Measurements from ENCODE around the gene MAEA. TPM values are rescaled to one million over a fixed set of nuclear protein-coding genes. Genes with fewer than 3 reads are reported as not detected.

The MAEA gene
- total RNA-seq, 4 donors from 2014 or later = 47.2 to 62.1 (median 53.9) TPM

DNA sequence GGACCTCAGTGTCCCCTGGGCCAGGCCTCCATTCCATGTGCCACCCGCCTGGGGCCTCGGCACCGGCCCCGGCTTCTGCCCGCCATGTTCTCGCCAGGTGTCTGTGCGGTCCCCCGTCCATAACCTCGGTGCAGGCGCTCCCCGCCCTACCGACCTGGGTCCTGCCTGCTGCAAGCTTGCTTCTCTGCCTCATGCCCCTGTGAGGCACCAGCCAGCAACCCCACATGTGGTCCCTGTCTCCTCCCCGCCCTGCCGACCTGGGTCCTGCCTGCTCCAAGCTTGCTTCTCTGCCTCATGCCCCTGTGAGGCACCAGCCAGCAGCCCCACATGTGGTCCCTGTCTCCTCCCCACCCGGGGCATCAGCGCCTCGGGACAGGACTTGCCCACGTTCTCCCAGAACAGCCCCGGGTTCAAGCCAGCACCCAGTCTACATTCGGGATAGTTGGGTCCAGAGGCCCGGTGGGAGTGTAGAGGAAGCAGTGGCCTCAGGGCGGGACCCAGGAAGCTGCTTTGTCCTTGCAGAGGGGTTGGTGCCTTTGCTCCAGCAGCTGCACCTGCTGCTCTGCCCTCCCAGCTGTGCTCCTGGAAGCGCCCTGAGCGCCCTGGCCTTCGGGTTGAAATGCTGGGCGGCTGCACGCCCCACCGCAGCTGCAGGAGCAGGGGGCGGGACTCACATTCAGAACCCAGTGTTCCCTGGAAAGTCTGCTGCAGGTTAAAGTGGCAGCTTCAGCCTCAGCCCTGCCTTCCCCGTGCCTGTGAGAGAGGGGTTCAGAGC is 37.2 kb downstream of the MAEA start:
- H3K9me3 ChIP-seq = no peaks in the 10 kb centered on the region
- H3K27ac ChIP-seq = no peak overlapping the region
- no peak overlapping the region for H3K4me3 ChIP-seq
- no peaks in the 10 kb centered on the region for H3K27me3 ChIP-seq
- 80 to 100% methylated on average over 1 to 3 of the region's 30 CpGs for WGBS, 2 donors (ENCODE audit: low coverage in 1 of 2)
- peaks cover 0 to 8% (median 0%) of the 10 kb centered on the region in 3 donors for H3K4me1 ChIP-seq
- peaks cover 0 to 95% of the 10 kb centered on the region in 2 donors for H3K36me3 ChIP-seq
- ATAC-seq = no peak
- no peak for TF ChIP-seq EP300 (IDR thresholded peaks at IDR 0.05)
- no peak for TF ChIP-seq POLR2AphosphoS5 (IDR thresholded peaks at IDR 0.05)
- TF ChIP-seq POLR2A (IDR thresholded peaks at IDR 0.05) = no peak
- TF ChIP-seq, protein P1, sequence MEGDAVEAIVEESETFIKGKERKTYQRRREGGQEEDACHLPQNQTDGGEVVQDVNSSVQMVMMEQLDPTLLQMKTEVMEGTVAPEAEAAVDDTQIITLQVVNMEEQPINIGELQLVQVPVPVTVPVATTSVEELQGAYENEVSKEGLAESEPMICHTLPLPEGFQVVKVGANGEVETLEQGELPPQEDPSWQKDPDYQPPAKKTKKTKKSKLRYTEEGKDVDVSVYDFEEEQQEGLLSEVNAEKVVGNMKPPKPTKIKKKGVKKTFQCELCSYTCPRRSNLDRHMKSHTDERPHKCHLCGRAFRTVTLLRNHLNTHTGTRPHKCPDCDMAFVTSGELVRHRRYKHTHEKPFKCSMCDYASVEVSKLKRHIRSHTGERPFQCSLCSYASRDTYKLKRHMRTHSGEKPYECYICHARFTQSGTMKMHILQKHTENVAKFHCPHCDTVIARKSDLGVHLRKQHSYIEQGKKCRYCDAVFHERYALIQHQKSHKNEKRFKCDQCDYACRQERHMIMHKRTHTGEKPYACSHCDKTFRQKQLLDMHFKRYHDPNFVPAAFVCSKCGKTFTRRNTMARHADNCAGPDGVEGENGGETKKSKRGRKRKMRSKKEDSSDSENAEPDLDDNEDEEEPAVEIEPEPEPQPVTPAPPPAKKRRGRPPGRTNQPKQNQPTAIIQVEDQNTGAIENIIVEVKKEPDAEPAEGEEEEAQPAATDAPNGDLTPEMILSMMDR (IDR thresholded peaks at IDR 0.05) = no peak

DNA sequence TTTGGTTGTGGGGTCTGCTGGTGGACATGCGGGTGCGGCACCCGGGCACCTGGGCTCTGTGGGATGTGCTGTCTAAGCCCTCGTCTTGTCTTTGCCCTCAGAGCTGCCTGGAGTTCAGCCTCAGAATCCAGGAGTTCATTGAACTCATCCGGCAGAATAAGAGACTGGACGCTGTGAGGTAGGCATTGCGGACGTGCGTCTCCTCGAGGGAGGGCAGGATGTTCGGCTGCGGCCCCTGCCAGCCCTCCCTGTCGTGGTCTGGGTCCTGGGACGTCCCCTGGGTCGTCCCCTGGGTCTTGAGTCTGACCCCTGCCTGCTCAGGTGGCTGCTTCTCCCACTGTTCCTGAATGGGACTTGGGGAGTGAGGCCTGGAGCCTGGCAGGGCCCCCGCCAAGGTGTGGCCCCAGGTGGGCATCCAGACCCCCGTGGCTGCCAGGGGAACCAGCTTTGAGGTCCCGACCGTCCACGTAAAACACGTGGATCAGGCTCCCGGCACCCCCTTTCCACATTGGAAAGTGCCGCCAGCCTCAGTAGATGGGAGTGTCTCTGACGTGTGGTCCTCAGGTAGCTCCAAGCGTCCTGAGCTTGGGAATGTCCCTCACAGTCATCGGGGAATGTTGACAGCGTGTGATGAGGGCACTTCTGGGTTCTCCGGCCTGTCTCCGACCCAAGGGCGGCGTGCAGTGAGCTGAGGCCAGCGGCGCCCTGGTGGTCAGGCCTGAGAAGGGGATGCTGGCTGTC is 38.0 kb downstream of the MAEA start:
- H3K27me3 ChIP-seq = no peaks in the 10 kb centered on the region
- 90% methylated on average over 7 of the region's 33 CpGs; no CpG with 5 or more reads in 1 of the 2 donors for WGBS, 2 donors (ENCODE audit: low coverage in 1 of 2)

DNA sequence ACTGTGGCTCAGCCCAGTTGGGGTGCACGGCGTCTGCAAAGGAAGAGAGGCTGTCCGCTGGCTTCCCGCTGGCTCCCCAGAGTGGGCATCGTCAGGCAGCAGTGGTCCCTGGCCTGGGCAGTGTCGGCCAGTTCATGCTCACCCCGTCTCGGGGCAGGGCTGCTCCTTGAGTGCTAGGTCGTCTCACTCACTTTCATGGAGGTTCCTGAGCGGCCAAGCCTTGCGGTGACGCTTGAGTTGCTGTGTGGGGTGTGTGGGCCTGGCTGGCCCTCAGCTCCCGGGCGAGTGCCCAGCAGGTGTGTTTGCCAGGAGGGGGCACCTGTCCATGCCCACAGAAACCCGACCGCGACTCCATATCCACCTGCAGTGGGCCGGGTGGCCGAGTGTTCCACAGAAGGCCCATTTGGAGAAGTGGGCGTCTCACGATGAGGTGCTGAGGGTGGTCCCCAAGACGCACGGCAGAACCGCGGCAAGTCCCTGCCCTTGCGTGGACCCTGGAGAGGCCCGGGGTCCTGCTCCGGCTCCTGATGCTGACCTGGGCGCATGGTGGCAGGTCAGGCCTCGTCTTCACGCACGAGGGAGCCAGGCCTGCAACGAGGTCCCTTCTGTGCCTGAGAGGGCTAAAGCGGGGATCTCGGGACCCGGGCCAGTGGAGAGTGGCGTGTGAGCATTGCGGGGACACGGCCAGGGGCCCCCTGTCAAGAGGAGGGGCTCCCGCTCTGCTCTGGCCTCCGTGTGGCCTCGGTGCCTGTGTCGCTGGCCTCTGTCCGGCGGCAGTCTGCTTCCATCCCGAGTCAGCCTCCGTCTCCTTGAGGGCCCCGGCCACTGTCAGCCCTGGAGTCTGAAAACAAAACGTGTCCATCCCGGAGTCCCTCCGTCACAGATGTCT is 38.8 kb downstream of the MAEA start:
- H3K4me1 ChIP-seq = peaks cover 0 to 8% (median 0%) of the 10 kb centered on the region in 3 donors
- WGBS, 2 donors (ENCODE audit: low coverage in 1 of 2) = 100% methylated on average over 3 of the region's 51 CpGs; no CpG with 5 or more reads in 1 of the 2 donors
- ATAC-seq = no peak
- H3K36me3 ChIP-seq = peaks cover 0 to 95% of the 10 kb centered on the region in 2 donors
- H3K9me3 ChIP-seq = no peaks in the 10 kb centered on the region
- no peak overlapping the region for H3K27ac ChIP-seq
- no peak for TF ChIP-seq POLR2A (IDR thresholded peaks at IDR 0.05)
- TF ChIP-seq, protein P1 (IDR thresholded peaks at IDR 0.05) = no peak
- TF ChIP-seq EP300 (IDR thresholded peaks at IDR 0.05) = no peak
- no peak for TF ChIP-seq POLR2AphosphoS5 (IDR thresholded peaks at IDR 0.05)
- no peaks in the 10 kb centered on the region for H3K27me3 ChIP-seq
- H3K4me3 ChIP-seq = no peak overlapping the region

More for the DNA sequence above, 38.0 kb downstream of the MAEA start:
- Histone ChIP-seq H3K4me3 (no peak overlapping the region), H3K9me3 (no peaks in the 10 kb centered on the region), H3K4me1 (peaks cover 0 to 8% (median 0%) of the 10 kb centered on the region in 3 donors), H3K36me3 (peaks cover 0 to 95% of the 10 kb centered on the region in 2 donors), H3K27ac (no peak overlapping the region)
- TF ChIP-seq POLR2A (IDR thresholded peaks at IDR 0.05) (no peak), POLR2AphosphoS5 (IDR thresholded peaks at IDR 0.05) (no peak), EP300 (IDR thresholded peaks at IDR 0.05) (no peak)
- TF ChIP-seq, protein P1 (IDR thresholded peaks at IDR 0.05) = no peak
- ATAC-seq = no peak

DNA sequence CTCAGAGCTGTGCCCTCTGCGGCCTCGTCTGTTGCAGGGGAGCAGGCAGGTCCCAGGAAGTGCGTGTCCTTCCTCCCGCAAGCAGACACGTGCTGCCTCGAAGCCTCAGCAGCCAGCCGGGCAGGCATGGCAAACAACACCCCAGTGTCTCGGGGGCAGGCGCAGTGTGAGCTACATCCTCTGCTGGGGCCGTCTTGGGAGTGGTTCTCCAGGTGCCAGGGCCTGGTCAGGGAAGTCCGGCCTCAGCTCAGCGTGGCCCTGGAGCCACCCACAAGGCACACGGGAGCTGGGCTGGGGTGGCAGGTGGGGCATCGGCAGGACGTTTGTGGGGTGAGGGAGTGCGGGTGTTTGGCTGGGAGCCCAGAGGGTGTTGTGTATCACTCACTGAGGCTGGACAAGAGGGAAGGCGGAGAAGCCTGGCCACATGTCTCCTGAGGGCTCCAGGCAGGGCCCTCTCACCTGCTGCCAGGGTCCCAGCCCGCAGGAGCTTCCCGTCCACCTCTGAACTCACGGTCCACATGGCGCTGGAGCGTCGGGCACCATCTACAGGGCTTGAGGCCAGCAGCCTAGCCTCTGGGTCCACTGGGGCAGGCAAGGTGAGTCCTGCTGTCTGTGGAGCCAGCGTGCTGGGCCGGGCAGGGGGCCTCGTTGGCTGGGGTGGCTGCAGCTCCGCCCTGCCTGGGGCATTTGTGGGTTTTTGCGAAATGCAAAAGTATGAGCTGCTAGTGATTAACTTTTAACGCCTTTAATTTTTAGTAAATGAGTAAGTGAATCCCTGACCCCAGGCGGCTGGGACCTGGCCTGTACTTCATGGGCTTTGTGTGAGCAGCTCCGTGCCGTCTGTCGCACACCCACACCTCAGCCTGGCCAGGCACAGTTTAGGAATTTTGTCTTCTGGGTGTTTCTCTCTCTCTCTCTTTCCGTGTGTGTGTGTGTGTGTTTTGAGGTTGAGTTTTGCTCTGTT is 40.0 kb downstream of the MAEA start:
- H3K36me3 ChIP-seq = peaks cover 0 to 91% of the 10 kb centered on the region in 2 donors
- H3K4me1 ChIP-seq = peaks cover 0 to 8% (median 0%) of the 10 kb centered on the region in 3 donors
- no peak overlapping the region for H3K4me3 ChIP-seq
- H3K27me3 ChIP-seq = no peaks in the 10 kb centered on the region
- WGBS, 2 donors (ENCODE audit: low coverage in 1 of 2) = 81 to 96% methylated on average over 6 to 7 of the region's 34 CpGs
- no peak for ATAC-seq
- H3K9me3 ChIP-seq = no peaks in the 10 kb centered on the region
- TF ChIP-seq POLR2AphosphoS5 (IDR thresholded peaks at IDR 0.05) (no peak), POLR2A (IDR thresholded peaks at IDR 0.05) (no peak)
- TF ChIP-seq, protein P1 (IDR thresholded peaks at IDR 0.05) = no peak
- H3K27ac ChIP-seq = no peak overlapping the region
